ENCODE measurements around the gene SCAP.

SCAP gene

DNA sequence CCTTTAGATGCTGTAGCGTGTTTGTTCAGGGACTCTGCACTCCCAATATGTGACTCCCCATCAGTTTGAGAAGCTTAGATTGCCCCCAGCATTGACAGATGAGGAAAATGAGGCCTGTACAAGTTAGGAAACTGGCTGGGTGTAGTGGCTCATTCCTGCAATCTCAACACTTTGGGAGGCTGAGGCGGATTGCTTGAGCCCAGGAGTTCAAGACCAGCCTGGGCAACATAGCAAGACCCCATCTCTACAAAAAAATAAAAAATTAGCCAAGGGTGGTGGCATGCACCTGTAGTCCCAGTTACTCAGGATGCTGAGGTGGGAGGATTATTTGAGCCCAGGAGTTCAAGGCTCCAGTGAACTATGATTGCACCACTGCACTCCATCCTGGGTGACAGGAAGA is 108.9 kb downstream of the SCAP start:
- DNase-seq (ENCODE audit: low read depth in 2 of 2), result no peak

DNA sequence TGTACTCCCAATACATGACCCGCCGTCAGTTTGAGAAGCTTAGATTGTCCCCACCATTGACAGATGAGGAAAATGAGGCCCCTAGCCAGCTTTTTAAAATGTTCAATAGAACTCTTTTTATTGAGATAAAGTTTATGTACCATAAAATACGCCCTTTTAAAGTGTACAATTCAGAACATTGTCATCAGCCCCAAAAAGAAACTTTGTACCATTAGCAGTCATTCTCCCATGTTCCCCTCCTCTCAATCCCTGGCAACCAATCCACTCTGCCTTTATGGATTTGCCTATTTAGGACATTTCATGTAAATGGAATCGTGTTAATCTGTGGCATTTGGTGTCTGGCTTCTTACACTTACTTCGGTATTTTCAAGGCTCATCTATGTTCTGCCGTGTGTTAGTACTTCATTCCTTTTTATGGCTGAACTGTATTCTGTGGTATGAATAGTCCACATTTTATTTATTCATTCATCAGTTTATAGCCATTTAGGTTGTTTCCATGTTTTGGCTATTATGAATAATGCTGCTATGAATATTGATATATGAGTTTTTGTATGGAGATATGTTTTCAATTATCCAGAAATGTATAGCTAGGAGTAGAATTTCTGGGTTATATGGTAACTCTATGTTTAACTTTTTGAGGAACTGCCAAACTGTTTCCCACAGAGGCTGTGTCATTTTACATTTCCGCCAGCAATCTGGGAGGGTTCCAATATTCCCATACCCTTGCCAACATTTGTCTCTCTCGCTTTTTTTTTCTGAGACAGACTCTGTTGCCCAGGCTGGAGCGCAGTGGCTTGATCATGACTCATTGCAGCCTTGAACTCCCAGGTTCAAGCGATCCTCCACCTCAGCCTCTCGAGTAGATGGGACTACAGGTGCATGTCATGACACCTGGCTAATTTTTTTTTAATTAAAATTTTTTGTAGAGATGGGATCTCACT is 110.3 kb downstream of the SCAP start:
- no peak for DNase-seq (ENCODE audit: low read depth in 2 of 2)

All from stimulated activated CD4-positive, alpha-beta T cell treated with anti-CD3 and anti-CD28 coated beads, Interleukin-12 subunit alpha, Interleukin-12 subunit beta, amount 100 ng/mL, for 24 hours (primary cell).